NCI-H345 treated with DMSO at 0.1 percent for 48 hours (cell line): Measurements from ENCODE around the gene IFI27.

Experiments used
- DNase-seq: peaks from one replicate; lab custom pipeline; 2025; ENCODE audit not compliant: unreplicated experiment; lab: John Stamatoyannopoulos, UW

IFI27 gene

GRCh38 chr14:94102768-94103482 is 7.6 kb upstream of the IFI27 start:
- no peak for DNase-seq

- DNase-seq, result no peak
Measured at GRCh38 chr14:94103554-94104150, 6.9 kb upstream of the IFI27 start.

GRCh38 chr14:94104731-94105130 is 5.8 kb upstream of the IFI27 start:
- DNase-seq, result no peak

DNA sequence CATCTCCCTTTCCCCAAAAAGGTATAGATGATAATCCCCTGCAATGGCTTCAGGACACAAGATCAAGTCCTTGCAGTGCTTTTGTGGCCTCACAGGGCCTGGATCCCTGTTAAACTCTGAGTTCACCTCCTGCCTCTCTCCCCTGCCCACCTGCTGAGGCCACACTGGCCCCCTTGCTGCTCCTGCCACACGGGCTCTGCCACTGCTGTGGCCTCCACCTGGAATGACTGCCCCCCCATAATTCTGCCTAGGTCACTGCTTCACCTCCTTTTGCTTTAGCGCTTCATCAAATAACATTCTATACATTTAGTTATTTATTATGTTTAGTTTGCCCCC is 653 bp upstream of the IFI27 start:
- no peak for DNase-seq

GRCh38 chr14:94111276-94112095 is 950 bp downstream of the IFI27 start:
- DNase-seq, result no peak

DNA sequence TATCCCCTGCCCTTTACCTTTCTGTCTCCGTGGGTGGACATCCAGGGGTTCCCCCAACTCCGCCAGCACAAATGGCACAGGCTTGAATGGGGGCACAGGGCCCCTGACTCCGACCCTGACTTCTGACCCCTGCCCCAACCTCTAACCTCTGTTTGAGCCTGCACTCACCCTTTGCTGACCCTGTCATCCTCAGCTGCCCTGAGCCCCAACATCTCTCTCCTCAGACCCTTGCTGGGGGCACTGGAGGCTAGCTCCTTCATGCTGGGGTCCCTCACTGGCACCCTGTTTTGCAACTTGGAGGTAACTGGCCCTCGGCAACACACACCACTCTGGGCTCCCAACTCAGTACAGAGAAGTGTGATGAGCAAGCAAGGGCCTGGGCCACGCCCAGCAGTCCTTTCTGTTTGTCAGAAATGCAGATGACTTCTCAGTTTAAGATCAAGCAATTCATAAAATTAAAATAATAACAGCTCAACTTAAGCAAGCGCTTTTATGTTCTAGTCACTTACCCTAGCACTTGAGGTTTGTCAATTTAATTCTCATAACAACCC is 2.1 kb downstream of the IFI27 start:
- DNase-seq, result no peak

DNA sequence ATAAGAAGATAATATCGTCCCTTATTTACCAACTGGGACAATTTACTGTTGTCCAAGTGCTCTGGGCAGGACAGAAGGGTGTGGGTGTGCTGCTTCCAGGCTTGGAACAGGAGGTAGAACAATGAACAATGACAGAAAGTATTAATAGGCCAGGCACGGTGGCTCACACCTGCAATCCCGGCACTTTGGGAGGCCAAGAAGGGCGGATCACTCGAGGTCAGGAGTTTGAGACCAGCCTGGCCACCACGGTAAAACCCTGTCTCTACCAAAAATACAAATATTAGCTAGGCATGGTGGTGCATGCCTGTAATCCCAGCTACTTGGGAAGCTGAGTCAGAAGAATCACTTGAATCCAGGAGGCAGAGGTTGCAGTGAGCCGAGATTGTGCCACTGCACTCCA is 2.5 kb downstream of the IFI27 start:
- DNase-seq, result no peak

GRCh38 chr14:94113490-94113889 is 3.0 kb downstream of the IFI27 start:
- no peak for DNase-seq

- DNase-seq, result no peak
Measured at GRCh38 chr14:94113908-94114588, 3.5 kb downstream of the IFI27 start.

DNA sequence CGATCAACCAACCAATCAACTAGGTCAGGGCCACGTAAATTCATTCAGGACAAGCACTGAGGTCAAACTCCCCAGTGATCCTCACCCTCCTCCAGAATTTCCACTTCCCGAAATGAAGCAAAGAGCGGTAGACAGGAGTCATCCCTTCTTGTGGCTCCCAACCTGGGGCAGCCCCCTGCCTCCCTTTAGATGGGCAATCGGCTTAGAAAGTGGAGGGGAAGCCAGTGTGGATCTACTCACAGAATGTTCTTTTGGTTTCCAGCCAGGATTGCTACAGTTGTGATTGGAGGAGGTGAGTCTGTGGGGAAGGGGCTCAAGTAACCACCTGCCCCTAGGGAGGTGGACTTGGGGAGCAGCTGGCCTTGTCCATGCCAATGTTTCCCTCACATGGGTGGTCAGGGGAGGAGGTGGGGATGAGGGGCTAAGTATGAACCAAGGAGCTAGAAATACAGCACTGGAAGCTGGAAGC is 4.1 kb downstream of the IFI27 start:
- no peak for DNase-seq

DNA sequence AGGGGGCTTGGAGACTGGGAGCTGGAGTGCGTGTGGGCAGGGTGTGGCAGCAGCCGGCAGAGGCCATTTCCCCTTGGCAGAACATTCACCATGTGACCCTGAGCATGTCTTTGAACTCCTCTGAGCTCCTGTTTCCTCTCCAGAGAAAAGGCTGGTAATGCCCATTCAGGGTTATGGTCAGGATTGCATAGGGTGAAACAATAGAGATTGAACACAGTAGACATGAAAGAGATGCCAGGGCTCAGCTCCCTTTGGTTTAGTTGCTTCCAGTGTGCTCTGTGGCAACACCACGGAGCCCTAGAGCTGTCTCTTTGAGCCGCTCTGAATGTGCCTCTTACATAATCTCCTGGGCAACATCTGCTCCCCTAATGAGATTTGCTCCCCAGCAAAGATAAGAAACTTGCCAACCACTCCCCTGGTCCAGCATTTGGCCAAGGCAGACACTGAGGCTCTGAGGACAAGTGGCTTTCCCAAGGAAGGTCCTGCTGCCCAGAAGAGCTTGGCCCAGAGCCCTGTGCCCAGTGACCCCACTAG is 4.6 kb downstream of the IFI27 start:
- no peak for DNase-seq

- no peak for DNase-seq
Measured at GRCh38 chr14:94115631-94116030, 5.1 kb downstream of the IFI27 start.

- no peak for DNase-seq
Measured at GRCh38 chr14:94116701-94117100, 6.2 kb downstream of the IFI27 start.

GRCh38 chr14:94117856-94118255 is 7.3 kb downstream of the IFI27 start:
- DNase-seq, result no peak

GRCh38 chr14:94119071-94119470 is 8.5 kb downstream of the IFI27 start:
- no peak for DNase-seq

DNA sequence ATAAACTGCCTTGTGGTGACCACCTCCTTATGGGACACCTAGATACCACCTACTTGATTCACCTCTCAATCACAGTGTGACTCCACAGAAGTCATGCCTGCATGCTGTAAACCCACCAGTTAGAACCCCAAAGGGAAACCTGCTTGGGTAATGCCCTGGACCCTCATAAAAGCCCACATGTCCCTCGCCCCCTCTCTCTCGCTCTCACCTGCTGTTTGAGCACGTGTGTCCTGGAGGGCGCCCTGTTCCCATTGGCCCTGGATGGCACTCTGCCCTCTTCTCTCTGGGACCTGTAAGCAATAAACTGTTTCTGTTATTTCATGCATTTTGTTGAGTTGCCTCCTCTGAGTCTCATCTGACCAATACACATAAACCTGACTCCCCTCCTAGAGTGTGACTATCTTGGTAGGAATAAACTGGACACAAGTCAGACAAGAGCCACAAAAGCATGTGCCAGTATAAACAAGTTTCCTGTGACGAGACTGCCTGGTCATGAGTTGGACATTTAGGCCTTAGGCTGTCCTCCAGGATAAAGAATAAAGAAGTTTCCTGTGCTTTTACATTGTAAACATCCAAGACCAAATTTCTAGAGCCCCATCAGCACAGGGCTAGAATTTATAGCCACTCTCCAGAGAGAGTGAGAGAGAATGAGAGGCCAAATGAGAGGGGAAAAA is 10.3 kb downstream of the IFI27 start:
- no peak for DNase-seq

- no peak for DNase-seq
Measured at GRCh38 chr14:94121485-94121884, 10.9 kb downstream of the IFI27 start.

GRCh38 chr14:94122438-94122837 is 11.9 kb downstream of the IFI27 start:
- no peak for DNase-seq

GRCh38 chr14:94123296-94123695 is 12.8 kb downstream of the IFI27 start:
- no peak for DNase-seq

DNA sequence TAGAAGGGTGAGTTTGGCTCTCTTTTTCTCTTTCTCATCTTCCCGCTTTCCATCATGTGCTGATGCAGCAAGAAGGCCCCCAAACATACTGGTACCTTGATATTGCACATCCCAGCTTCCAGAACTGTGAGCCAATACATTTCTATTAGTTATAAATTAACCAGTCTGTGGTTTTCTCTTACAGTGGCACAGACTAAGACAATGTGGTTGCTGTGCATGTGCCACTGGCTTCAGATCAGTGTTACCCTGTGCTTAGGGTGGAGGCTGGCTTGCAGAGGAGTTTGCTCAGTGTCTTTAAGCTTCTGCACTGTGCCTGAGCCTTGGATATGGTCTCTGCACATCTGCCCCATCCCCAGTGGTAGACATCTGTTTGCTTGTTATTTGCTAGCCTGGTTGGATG is 13.3 kb downstream of the IFI27 start:
- no peak for DNase-seq
